SHP77 (cell line): ENCODE data around the gene CTAGE6.
A peak's percentile ranks its signal among the peaks of the same experiment; 100 is the strongest.
"Not testable (repeated sequence)": the region's sequence is repeated elsewhere in the genome, so short reads cannot be mapped to it uniquely, and the experiment has no call there.

ENCODE experiments used
- DNase-seq, 2 experiments: peaks; one replicate each; lab custom pipeline; 2025; lab: John Stamatoyannopoulos, UW

The CTAGE6 gene, protein sequence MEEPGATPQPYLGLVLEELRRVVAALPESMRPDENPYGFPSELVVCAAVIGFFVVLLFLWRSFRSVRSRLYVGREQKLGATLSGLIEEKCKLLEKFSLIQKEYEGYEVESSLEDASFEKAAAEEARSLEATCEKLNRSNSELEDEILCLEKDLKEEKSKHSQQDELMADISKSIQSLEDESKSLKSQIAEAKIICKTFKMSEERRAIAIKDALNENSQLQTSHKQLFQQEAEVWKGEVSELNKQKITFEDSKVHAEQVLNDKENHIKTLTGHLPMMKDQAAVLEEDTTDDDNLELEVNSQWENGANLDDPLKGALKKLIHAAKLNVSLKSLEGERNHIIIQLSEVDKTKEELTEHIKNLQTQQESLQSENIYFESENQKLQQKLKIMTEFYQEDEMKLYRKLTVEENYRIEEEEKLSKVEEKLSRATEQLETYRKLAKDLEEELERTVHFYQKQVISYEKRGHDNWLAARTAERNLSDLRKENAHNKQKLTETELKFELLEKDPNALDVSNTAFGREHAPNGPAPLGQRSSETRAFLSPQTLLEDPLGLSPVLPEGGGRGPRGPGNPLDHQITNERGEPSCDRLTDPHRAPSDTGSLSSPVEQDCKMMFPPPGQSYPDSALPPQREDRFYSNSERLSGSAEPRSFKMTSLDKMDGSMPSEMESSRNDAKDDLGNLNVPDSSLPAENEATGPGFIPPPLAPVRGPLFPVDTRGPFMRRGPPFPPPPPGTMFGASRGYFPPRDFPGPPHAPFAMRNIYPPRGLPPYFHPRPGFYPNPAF

DNA sequence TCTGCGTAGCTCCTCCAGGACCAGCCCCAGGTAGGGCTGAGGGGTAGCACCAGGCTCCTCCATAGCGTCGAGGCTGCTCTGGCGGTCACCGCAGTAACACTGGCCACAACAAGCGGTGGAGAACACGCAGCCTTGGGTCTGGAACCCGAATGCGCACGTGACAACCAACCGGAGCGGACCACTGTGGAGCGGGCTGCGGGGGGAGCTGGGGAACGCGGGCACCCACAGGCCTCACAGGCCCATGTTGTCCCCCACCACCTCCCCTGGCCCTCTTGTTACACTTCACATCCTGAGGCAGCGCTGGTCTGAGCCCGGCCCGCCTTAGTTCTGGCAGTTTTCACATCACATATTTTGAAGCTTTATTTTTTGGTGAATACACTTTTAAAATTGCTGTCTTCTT, at the start of gene CTAGE6:
TSS of gene CTAGE6 (minus strand) at position 101 of the 400 bp plus-strand sequence. CDS start at position 63, 38 bp downstream.
- DNase-seq, result not testable (repeated sequence)

DNA sequence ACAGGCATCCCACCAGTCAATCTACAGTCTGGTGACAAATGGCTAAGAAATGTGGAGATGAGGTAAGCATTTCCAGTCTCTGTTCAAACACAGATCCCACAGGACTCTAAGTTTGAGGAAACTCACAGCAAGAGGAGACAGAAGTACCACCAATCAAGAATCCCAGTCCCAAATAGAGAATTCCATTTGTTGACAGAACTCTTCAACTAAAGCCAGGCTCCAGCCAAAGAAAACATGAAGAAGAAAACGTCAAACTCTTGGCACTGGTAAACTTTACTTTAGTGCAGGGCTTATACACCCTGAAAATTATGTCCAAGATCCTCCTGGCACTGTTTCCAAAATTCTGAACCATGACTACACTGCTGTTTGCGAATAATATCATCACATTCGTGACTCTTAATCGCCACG, 49.2 kb upstream of the CTAGE6 start:
- DNase-seq, result not testable (repeated sequence)

DNA sequence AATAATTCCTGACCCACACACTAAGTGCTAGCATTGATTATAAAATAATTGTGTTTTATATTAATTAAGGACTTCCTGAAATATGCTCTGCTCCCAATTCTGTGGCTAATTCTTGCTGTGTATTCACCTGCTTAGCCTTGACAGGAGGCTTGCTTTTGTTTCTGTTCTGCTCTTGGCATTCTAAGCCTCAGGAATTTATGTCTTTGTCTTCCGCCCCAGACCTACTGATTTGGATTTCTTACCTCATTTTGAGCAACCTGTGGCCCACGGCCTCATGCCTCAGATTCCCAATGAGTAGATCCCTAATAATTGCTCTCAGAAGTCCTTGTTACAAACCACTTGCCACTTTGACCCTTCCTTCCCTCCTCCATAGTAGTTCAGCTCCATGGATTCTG, 40.4 kb upstream of the CTAGE6 start:
- not testable (repeated sequence) for DNase-seq

DNA sequence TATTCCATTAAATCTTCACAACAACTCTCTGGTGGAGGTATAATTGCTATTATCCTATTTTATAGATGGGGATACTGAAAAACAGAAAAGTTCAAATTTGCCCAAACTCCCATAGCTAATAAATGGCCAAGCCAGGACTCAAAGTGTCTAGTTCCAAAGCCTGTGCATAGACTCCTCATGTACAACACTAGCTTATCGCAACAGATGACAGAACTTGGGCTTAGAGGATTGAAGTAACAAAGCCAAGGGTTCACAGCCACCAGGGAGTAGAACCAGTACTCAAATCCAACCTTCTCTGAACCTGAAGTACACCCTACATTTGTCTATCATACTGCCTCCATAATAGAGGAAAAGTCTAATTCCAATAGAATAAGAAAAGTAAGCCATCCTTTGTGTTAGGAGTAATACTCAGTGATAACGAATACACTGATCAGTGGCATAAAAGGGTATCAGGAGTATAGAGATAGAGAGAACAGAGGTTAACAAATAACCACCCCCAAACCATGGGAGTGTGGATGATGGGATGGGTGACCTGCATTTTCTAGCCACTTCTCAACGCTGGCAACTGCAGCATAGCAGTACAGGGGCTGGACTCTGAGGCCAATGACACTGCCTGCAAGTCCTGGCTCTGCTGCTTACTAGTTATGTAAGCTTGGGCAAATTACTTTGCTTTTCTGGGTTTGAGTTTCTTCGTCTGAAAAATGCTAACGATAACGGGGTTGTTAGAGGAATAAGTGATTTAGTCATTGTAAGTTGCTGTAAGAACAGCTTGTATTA, 39.8 kb upstream of the CTAGE6 start:
- DNase-seq, result not testable (repeated sequence)

DNA sequence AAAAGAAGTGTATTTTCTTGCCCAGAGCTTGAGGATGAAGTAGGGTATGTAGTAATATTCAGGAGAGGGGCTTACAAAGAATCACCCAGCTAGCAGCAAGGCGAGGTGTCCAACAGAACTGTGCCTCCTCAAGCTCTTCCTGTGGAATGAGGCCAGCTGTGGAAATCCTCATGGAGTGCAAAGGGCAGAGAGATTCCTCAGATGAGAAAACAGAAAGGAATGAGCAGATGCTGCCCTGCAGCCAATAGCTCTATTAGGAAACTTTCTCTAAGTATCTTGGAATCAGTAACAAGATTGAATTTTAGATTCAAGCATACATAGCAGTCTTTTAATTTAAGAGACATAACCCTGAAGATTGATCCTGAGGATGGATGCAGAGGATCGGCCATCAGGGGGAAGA, 38.2 kb upstream of the CTAGE6 start:
- DNase-seq, result not testable (repeated sequence)

DNA sequence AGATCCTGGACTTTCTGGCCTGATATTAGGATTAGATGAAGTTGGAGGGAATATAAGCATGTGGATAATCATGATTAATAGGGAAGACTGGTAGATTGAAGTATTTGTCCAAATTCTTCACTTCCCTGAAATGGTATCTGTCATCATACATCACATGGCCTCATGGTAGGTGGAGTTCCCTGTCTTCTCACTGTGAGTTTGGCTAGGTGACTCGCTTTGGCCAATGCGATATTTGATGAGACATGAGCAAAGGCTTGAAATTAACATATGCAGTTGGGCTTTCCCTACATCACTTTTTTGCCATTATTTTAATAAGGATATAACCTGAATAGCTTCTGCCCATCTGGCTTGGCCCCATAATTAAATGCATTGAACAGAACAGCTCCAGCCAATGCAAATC, 35.1 kb upstream of the CTAGE6 start:
- not testable (repeated sequence) for DNase-seq

DNA sequence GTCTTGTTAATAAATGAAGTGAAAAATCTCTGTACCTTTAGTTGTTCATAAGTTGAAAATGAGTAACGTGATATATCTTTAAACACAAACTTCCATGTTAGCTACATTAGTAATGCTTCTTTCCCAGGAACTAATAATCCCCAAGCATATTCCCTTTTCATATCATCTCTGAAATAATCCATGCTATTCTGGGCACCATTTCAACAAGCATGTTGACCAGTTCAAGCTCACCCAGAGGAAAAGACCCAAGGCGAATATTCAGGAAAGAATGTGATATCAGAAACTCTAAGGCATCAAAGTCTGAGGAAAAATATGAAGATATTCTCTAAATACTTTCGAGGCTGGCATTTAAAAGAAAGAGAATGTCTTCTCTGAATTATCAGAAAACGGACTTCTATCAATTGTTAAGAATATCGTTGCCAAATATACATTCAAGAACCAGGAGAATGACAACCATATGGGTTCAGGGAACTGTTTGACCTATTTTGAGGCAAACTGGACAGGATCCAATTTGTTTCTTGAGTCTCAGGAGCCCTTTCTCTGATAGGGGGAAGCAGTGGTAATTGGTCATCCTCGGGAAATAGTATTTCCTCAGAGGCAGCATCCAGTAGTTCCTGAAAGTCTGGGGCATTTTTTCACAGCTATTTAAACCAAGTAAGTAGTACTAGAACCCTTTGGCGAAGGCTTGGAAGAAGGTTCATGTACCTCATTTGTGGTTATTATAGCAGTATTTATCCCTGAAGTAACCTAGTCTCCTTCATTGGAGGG, 28.1 kb upstream of the CTAGE6 start:
- not testable (repeated sequence) for DNase-seq

DNA sequence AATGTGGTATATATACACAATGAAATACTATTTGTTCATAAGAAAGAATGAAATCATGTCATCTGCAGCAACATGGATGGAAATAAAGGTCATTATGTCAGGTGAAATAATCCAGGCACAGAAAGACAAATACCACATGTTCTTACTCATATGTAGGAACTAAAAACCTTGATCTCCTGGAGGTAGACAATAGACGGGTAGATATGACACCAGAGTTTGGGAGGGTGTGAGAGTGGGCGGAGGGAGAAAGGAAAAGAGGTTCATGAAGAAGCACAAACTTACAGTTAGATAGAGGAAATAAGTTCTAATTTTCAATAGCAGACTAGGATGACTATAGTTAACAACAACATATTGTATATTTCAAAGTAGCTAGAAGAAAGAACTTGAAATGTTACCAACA, 22.1 kb upstream of the CTAGE6 start:
- DNase-seq, result not testable (repeated sequence)

DNA sequence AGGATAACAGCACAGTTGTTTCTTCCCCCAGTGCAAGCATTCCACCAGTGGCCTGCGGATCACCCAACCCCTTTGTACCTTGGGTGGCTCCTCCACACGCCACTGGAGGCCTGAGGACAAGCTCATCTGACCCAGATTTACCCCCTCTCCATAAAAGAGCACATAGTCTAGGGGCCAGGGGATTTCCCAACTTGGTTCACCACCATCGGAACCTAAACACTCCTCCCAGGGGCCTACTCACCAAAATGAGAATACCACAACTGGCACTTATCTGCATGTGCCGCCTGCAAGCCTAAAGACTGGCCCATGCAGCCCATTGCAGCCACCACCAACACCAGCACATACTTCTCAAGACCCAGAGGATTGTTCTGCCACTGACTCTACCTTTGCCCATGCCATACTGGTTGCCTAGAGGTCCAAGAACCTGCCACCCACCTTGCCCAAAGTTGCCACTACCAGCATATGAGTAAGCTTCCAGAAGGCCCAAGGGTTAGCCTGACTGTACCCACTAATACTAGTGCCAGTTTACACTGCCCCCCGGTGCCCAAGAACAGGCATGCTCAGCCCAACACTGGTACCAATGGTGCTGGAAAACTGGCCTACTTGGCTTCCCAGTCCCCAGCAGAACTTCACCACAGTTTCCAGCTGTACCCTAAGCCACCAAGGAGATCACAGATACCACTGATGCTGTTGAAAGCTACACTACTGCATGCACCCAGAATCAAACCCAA, 15.4 kb upstream of the CTAGE6 start:
- not testable (repeated sequence) for DNase-seq

DNA sequence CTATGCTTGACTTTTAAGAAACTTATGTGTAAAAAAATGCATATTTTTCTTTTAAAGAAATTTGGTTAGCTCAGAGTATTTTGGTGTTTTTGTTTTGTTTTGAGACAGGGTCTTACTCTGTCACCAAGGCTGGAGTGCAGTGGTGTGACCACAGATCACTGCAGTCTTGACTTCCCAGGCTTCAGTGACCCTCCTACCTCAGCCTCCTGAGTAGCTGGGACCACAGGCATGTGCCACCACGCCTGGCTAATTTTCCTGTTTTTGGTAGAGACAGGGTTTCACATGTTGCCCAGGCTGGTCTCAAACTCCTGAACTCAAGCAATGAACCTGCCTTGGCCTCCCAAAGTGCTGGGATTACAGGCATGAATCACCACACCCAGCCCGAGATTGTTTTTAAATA, 10.0 kb upstream of the CTAGE6 start:
- DNase-seq, result not testable (repeated sequence)

DNA sequence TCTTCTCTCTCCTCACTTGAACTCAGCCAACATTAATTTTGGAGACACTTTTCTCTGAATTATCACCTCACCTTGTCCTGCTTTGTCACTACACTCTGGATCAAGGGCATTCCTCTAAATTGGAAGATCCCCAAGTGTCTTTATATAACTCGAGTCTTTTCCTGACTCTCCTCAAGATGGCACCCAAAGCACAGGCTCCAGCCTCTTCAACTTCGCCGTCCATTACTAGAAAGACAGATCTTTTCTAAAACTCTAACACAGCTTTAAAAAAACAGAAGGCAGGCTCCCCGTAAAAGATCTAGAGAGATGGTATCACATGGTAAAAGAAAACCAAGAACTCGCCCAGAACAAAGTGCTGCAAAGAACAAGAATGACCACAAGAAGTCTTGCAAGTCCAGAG, 8.2 kb upstream of the CTAGE6 start:
- not testable (repeated sequence) for DNase-seq

DNA sequence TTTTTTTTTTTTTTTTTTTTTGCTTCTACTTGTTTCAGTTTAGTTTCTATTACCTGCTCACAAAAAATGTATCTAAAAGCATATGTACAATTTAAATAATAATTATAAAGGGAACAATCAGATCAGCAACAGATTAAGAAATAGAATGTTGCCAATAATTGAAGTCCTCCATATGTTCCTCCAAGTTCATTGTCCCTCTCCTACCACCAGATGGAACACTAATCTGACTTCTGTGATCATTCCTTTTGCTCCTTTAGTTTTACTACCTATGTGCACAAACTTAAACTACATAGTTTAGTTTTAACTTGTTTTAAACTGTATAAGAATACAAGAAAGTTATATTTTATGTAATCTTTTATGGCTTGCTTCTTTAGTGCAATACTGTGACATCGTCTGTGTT, 5.6 kb upstream of the CTAGE6 start:
- DNase-seq, result not testable (repeated sequence)

DNA sequence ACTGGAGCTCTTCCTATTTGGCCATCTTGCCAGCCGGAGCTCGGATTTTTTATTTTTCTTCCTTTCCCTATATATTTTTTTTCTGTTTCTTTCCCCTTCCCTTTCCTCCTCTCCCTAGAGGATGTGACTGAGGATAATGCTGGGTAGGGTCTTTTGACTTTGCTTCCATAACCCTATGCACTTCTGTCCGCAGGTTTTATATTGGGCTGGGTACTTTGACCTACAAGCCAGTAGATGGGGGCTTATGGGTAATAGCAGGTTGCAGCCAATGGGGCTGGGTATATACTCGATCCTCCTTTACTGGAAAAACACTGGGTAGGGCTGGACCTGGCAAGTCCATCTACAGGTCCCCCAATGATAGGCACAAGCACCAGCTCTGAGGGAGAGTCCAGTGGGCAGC, 12.2 kb downstream of the CTAGE6 start:
- DNase-seq, result not testable (repeated sequence)

DNA sequence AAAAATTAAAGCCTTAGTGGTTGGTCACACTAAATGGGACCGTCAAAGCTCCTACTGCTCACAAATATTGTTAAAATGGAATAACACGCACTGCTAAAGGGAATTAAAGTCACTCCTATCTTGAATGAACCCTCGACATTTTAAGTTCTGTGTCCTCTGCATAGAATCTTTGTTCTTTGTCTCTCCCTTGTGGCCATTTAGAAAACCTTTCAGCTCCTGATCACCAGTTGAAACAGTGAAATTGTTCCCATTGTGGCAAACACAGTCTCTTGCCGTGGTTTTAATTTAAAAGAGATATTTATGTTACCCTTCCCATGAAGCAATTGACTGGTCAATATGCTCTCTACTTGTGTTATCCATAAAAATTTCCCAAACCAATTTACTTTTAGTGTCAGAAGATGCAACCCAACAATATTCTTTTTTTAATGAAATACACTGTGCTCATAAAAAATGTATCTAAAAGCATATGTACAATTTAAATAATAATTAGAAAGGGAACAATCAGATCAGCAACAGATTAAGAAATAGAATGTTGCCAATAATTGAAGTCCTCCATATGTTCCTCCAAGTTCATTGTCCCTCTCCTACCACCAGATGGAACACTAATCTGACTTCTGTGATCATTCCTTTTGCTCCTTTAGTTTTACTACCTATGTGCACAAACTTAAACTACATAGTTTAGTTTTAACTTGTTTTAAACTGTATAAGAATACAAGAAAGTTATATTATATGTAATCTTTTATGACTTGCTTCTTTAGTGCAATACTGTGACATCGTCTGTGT, 20.3 kb downstream of the CTAGE6 start:
- peak; percentile 14 to 31 for DNase-seq

DNA sequence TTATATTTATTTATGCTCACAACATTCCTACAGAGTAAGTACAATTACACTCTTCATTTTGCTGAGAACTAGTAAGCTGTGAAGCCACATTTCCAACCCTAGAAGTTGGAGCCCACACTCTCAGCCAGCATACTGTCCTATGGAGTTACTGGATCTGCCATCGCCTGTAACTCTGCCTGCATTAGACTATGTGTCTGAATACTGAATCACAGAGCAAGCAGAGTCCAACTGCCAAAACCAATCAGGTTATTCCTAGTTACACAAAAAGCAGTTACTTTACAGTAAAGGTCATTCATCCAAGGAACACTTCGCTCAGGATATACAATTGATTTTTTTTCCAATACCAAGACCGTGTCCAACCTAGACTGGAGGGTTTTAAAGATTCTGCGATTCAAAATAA, 21.5 kb downstream of the CTAGE6 start:
- DNase-seq, result no peak

DNA sequence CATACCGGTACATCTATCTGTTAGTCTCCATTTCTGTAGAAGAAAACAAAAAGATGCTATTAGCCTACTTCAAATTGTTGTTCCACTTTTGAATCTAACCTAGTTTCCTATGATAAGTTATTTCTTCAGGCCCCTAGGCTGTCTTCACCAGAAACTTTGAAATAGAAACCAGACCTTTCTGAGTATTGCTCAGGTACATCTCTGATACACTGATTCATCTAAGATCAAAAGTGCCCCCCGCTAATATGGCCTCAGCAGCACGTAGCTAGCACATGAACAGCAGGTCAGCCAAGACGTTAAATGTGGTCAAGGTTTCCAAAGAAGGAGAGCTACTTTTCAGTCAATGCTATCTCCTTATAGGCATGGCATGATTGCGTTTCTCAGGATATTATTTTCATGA, 23.6 kb downstream of the CTAGE6 start:
- no peak for DNase-seq

DNA sequence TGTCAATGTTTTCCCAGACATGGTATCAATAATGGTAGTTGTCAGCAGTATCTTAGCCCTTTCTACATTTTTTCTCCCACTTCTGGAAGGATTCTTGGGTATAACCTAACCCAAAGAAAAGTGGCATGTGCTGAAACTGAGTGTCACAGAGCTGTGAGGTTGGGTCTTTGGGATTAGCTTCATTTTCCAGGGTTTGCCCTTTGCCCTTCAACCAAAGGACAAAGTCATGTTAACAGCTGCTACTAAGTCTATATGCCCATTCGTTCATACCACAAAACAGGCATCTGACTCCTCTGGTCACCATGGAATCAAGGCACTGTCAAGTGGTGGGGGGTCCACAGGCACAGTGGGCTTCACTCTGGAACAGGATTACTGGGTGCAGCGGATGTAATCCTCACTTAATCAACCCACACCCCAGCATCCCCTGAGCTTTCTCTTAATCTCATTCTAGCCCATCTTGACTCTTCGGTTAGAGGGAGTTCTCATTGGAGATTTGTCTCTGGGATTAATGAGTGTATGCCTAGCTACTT, 29.1 kb downstream of the CTAGE6 start:
- DNase-seq, result no peak

DNA sequence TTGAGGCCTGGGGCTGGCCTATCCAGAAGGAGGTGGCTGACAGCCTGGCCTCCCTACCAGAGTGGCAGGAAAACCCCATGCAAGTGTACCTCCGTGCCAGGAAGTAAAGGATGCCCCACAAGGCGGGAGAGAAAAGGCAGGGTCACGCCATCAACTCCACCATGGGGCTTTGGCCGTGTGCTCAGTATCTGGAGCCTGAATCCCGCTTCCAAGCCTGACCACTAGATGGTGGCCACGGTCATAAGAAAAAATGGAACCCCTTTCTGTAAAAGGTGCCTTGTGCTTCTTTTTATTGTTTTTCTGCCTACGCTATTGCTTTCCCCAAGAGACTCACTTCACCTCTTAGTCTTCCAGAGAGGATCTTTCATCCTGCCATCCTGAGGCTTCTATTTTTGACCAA, 29.9 kb downstream of the CTAGE6 start:
- not testable (repeated sequence) for DNase-seq

DNA sequence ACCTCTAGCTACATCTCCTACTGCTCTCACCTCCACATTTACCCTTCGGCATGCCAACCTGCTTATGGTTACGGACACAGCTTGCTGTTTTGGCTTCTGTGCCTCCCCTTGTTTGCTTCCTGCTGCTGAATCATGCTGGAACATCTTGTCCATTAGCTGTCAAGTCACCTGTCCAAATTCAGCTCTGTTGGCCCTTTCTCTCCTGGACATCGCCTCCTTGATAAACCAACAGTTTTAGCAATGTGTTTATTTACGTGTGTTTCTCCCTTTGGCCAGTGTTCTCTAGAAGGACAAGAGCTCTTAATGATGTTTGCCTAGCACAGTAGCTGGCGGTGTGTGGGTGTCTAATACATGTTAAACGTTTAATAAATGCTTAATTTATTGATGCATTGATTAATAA, 31.4 kb downstream of the CTAGE6 start:
- not testable (repeated sequence) for DNase-seq

DNA sequence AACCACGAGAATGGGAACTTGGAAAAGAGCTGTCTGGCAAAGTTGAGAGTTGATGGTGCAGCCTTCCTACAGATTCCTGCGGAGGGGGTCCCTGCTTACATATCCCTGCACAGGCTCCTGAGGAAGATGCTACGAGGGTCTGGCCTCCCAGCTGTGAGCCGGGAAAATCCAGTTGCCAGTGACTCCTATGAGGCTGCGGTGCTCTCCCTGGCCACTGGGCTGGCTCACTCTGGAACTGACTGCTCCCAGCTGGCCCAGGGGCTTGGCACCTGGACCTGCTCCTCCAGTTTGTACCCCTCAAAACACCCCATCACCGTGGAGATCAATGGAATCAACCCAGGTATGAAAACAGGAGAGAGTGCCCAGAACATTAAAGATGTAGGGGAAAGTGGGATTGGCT, 37.2 kb downstream of the CTAGE6 start:
- DNase-seq, result not testable (repeated sequence)
